Activated CD4-positive, alpha-beta T cell treated with anti-CD3 and anti-CD28 coated beads, Interleukin-2, amount 10 ng/mL, durations not matched to agents 24 days and 14 days (primary cell): ENCODE results near the gene WSB2. TPM values are rescaled to one million over a fixed set of nuclear protein-coding genes. Genes with fewer than 3 reads are reported as not detected.
A peak's percentile ranks its signal among the peaks of the same experiment; 100 is the strongest.

Source experiments
- DNase-seq: peaks from one replicate; pipeline ENCODE4 v3.0.0; 2022
- H3K27ac Mint-ChIP-seq: one replicate; pipeline ENCODE4 v1.8.0; 2022; ENCODE audit warnings: mild to moderate bottlenecking, mixed read lengths
- H3K27me3 Mint-ChIP-seq: one replicate; pipeline ENCODE4 v1.8.0; 2022; ENCODE audit warnings: mixed read lengths
- H3K36me3 Mint-ChIP-seq: one replicate; pipeline ENCODE4 v1.8.0; 2022; ENCODE audit warnings: low read depth, mild to moderate bottlenecking, mixed read lengths
- H3K4me1 Mint-ChIP-seq: one replicate; pipeline ENCODE4 v1.8.0; 2021; ENCODE audit warnings: mixed read lengths
- H3K4me3 Mint-ChIP-seq: one replicate; pipeline ENCODE4 v1.8.0; 2022; ENCODE audit warnings: mild to moderate bottlenecking, moderate library complexity, mixed read lengths
- H3K9me3 Mint-ChIP-seq: one replicate; pipeline ENCODE4 v1.8.0; 2021; ENCODE audit warnings: mixed read lengths
- intact Hi-C: fragments of 100-400 bp; cut with micrococcal nuclease; formaldehyde crosslinking; loops from one replicate; pipeline ENCODE4 v1.15.1; 2023
- total RNA-seq: library from RNA; stranded (reverse); gene quantifications from 2 replicates; pipeline ENCODE4 v1.2.3, GENCODE V29; 2022

WSB2 gene
- total RNA-seq, 1 donor from 2014 or later, result 129 TPM

GRCh38 chr12:118058227-118058626 is 2.8 kb downstream of the WSB2 start:
- Mint-ChIP-seq H3K4me3 (no peak overlapping the region), H3K36me3 (peaks cover 30% of the 10 kb centered on the region), H3K4me1 (peaks cover 37% of the 10 kb centered on the region), H3K9me3 (no peaks in the 10 kb centered on the region), H3K27me3 (no peaks in the 10 kb centered on the region), H3K27ac (no peak overlapping the region)
- no peak for DNase-seq
- intact Hi-C loops, result no loop called here

GRCh38 chr12:118055865-118056773 is 4.9 kb downstream of the WSB2 start:
- Mint-ChIP-seq H3K4me3 (no peak overlapping the region), H3K27me3 (no peaks in the 10 kb centered on the region), H3K4me1 (peaks cover 48% of the 10 kb centered on the region), H3K9me3 (peaks cover 2% of the 10 kb centered on the region), H3K27ac (peak overlapping the region; percentile 79), H3K36me3 (peaks cover 36% of the 10 kb centered on the region)
- intact Hi-C loops, result loop anchor here (2.0 kb wide), 1 partner anchor 181 kb away; no protein-coding TSS in a partner anchor
- DNase-seq, result no peak

- Mint-ChIP-seq H3K4me1 (peaks cover 48% of the 10 kb centered on the region), H3K36me3 (peaks cover 42% of the 10 kb centered on the region)
- intact Hi-C loops, result loop anchor here (2.0 kb wide), 1 partner anchor 180 kb away; no protein-coding TSS in a partner anchor
Measured at GRCh38 chr12:118055144-118055557, 5.8 kb downstream of the WSB2 start.

GRCh38 chr12:118053071-118053985 is 7.7 kb downstream of the WSB2 start:
- peak overlapping the region; percentile 84 for H3K27ac Mint-ChIP-seq
- H3K36me3 Mint-ChIP-seq, result peaks cover 49% of the 10 kb centered on the region
- intact Hi-C loops, result no loop called here
- peaks cover 3% of the 10 kb centered on the region for H3K9me3 Mint-ChIP-seq
- H3K4me3 Mint-ChIP-seq, result peak overlapping the region; percentile 20
- no peaks in the 10 kb centered on the region for H3K27me3 Mint-ChIP-seq
- no peak for DNase-seq
- H3K4me1 Mint-ChIP-seq, result peaks cover 35% of the 10 kb centered on the region

More at GRCh38 chr12:118055144-118055557, 5.8 kb downstream of the WSB2 start:
- H3K27me3 Mint-ChIP-seq, result no peaks in the 10 kb centered on the region
- peaks cover 3% of the 10 kb centered on the region for H3K9me3 Mint-ChIP-seq
- DNase-seq, result peak; percentile 91
- peak overlapping the region; percentile 79 for H3K27ac Mint-ChIP-seq
- no peak overlapping the region for H3K4me3 Mint-ChIP-seq

- Mint-ChIP-seq H3K27ac (peak overlapping the region; percentile 84), H3K27me3 (no peaks in the 10 kb centered on the region), H3K4me1 (peaks cover 32% of the 10 kb centered on the region), H3K4me3 (peak overlapping the region; percentile 48), H3K9me3 (peaks cover 3% of the 10 kb centered on the region), H3K36me3 (peaks cover 54% of the 10 kb centered on the region)
- DNase-seq, result no peak
- intact Hi-C loops, result loop anchor here (1.0 kb wide), 3 partner anchors 8 to 17 kb away; no protein-coding TSS in a partner anchor
Measured at GRCh38 chr12:118052324-118053070, 8.5 kb downstream of the WSB2 start.

- Mint-ChIP-seq H3K27me3 (no peaks in the 10 kb centered on the region), H3K36me3 (peaks cover 56% of the 10 kb centered on the region), H3K4me3 (no peak overlapping the region), H3K9me3 (peaks cover 3% of the 10 kb centered on the region), H3K4me1 (peaks cover 37% of the 10 kb centered on the region), H3K27ac (peak overlapping the region; percentile 84)
- no peak for DNase-seq
- intact Hi-C loops, result no loop called here
Measured at GRCh38 chr12:118050972-118051910, 9.7 kb downstream of the WSB2 start.

GRCh38 chr12:118046430-118046829 is 14.5 kb downstream of the WSB2 start:
- peaks cover 71% of the 10 kb centered on the region for H3K36me3 Mint-ChIP-seq
- peak overlapping the region; percentile 95 for H3K27ac Mint-ChIP-seq
- intact Hi-C loops, result no loop called here
- H3K9me3 Mint-ChIP-seq, result peaks cover 3% of the 10 kb centered on the region
- no peak for DNase-seq
- peaks cover 43% of the 10 kb centered on the region for H3K4me1 Mint-ChIP-seq
- no peaks in the 10 kb centered on the region for H3K27me3 Mint-ChIP-seq
- no peak overlapping the region for H3K4me3 Mint-ChIP-seq

GRCh38 chr12:118044577-118044976 is 16.4 kb downstream of the WSB2 start:
- peak overlapping the region; percentile 66 for H3K4me3 Mint-ChIP-seq
- DNase-seq, result no peak
- peaks cover 65% of the 10 kb centered on the region for H3K36me3 Mint-ChIP-seq

GRCh38 chr12:118044075-118044474 is 16.9 kb downstream of the WSB2 start:
- no peaks in the 10 kb centered on the region for H3K27me3 Mint-ChIP-seq

More at GRCh38 chr12:118044577-118044976, 16.4 kb downstream of the WSB2 start:
- H3K27me3 Mint-ChIP-seq, result no peaks in the 10 kb centered on the region
- intact Hi-C loops, result loop anchor here (1.0 kb wide), 2 partner anchors 8 to 9 kb away; no protein-coding TSS in a partner anchor
- H3K4me1 Mint-ChIP-seq, result peaks cover 45% of the 10 kb centered on the region
- H3K9me3 Mint-ChIP-seq, result no peaks in the 10 kb centered on the region
- peak overlapping the region; percentile 95 for H3K27ac Mint-ChIP-seq

GRCh38 chr12:118042091-118042490 is 18.9 kb downstream of the WSB2 start:
- no peak for DNase-seq
- H3K4me1 Mint-ChIP-seq, result peaks cover 52% of the 10 kb centered on the region

More at GRCh38 chr12:118044075-118044474, 16.9 kb downstream of the WSB2 start:
- DNase-seq, result no peak
- H3K36me3 Mint-ChIP-seq, result peaks cover 64% of the 10 kb centered on the region
- H3K4me3 Mint-ChIP-seq, result peak overlapping the region; percentile 66
- H3K9me3 Mint-ChIP-seq, result no peaks in the 10 kb centered on the region
- intact Hi-C loops, result loop anchor here (1.0 kb wide), 2 partner anchors 8 to 9 kb away; no protein-coding TSS in a partner anchor
- peak overlapping the region; percentile 95 for H3K27ac Mint-ChIP-seq
- peaks cover 48% of the 10 kb centered on the region for H3K4me1 Mint-ChIP-seq

GRCh38 chr12:118038137-118038536 is 22.8 kb downstream of the WSB2 start:
- peaks cover 84% of the 10 kb centered on the region for H3K36me3 Mint-ChIP-seq
- intact Hi-C loops, result no loop called here

More at GRCh38 chr12:118042091-118042490, 18.9 kb downstream of the WSB2 start:
- Mint-ChIP-seq H3K27ac (peak overlapping the region; percentile 95), H3K27me3 (no peaks in the 10 kb centered on the region), H3K4me3 (no peak overlapping the region), H3K36me3 (peaks cover 71% of the 10 kb centered on the region), H3K9me3 (no peaks in the 10 kb centered on the region)
- intact Hi-C loops, result no loop called here

More at GRCh38 chr12:118038137-118038536, 22.8 kb downstream of the WSB2 start:
- Mint-ChIP-seq H3K27ac (peak overlapping the region; percentile 99), H3K9me3 (no peaks in the 10 kb centered on the region), H3K27me3 (peaks cover 2% of the 10 kb centered on the region), H3K4me1 (peaks cover 56% of the 10 kb centered on the region), H3K4me3 (no peak overlapping the region)
- DNase-seq, result no peak
